Astrocyte of the spinal cord (primary cell): Measurements from ENCODE around the gene SAP30L.
A peak's percentile ranks its signal among the peaks of the same experiment; 100 is the strongest.

ENCODE experiments used
- DNase-seq: peaks from one replicate; pipeline ENCODE4 v3.0.0; 2011; ENCODE audit warnings: low read depth, low spot score
- H3K4me3 ChIP-seq: 2 replicates; pipeline ENCODE4 v1.5.1; 2011; ENCODE audit warnings: low read depth, mild to moderate bottlenecking, low read length, moderate library complexity
- in situ Hi-C: cut with HindIII; loops from 2 replicates; pipeline ENCODE4 v1.10.0; 2017; ENCODE audit warnings: low sequenced_read_pairs
- TF ChIP-seq, protein P1 (sequence below): IDR thresholded peaks from 2 replicates; pipeline ENCODE4 v1.5.1; 2012; ENCODE audit warnings: low read depth, mild to moderate bottlenecking, low read length, inconsistent platforms

Gene SAP30L

DNA sequence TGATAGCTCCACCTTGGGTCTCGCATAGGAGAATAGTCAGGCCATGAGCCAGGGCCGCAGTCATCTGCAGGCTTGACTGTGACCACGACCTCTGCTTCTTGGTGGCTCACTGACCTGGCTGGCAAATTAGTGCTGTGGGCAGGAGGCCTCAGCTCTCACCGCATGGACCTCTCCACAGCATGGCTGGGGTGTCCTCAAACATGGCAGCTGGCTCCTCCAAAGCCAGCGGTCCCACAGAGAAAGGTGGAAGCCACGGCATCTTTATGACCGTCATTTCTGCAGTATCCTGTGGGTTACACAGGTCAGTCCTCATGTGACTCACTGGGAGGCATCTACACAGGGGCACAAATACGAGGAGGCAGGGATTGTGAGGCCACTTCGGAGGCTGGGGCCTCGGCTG is 43.2 kb upstream of the SAP30L start:
- in situ Hi-C loops: no loop called here
- H3K4me3 ChIP-seq: no peak overlapping the region
- TF ChIP-seq, protein P1, sequence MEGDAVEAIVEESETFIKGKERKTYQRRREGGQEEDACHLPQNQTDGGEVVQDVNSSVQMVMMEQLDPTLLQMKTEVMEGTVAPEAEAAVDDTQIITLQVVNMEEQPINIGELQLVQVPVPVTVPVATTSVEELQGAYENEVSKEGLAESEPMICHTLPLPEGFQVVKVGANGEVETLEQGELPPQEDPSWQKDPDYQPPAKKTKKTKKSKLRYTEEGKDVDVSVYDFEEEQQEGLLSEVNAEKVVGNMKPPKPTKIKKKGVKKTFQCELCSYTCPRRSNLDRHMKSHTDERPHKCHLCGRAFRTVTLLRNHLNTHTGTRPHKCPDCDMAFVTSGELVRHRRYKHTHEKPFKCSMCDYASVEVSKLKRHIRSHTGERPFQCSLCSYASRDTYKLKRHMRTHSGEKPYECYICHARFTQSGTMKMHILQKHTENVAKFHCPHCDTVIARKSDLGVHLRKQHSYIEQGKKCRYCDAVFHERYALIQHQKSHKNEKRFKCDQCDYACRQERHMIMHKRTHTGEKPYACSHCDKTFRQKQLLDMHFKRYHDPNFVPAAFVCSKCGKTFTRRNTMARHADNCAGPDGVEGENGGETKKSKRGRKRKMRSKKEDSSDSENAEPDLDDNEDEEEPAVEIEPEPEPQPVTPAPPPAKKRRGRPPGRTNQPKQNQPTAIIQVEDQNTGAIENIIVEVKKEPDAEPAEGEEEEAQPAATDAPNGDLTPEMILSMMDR: no peak
- no peak for DNase-seq

DNA sequence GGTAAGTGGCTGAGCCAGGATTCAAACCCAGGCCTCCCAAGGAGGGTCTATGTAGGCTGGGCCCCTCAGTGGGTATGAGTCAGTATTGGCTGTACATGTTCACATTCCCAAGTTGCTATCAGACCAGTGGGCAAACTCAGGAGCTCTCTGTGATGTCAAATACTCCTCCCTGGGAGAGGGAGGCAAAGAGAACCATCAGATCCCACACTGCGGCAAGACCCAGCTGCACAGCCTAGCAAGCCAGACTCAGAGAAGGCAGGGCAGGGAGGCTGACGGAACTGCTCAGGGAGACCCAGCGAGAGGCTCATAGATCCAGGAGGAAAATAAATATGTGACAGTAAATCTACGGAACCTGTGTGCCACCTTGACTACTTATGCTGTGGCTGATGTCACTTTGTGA is 42.6 kb upstream of the SAP30L start:
- in situ Hi-C loops: no loop called here
- TF ChIP-seq, protein P1: no peak
- DNase-seq: no peak
- no peak overlapping the region for H3K4me3 ChIP-seq

DNA sequence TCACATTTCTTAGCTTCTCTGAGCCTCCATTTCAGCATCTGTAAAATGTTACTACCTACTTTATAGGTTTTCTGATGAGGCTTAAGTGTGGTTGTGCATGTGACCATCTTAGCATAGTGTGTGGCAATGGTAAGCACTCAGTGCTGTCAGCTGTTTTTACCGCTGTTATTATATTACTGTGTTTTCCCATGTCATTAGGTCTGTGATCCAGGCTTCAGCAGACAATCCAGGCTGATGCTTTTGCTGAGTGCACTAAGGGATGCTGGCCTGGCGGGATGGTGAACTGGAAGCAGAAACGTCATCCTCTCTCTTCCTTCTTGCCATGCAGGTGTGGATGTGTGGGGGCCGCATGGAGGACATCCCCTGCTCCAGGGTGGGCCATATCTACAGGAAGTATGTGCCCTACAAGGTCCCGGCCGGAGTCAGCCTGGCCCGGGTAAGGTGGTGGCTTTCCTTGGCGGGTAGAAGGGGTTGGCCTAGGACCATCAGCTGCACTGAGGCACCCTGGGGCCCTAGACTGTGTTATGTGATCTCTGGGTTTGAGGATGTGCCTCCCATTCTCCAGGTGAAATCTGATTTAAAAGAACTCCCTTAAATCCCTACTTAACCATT is 41.9 kb upstream of the SAP30L start:
- H3K4me3 ChIP-seq: no peak overlapping the region
- DNase-seq: no peak
- in situ Hi-C loops: no loop called here
- TF ChIP-seq, protein P1: no peak

DNA sequence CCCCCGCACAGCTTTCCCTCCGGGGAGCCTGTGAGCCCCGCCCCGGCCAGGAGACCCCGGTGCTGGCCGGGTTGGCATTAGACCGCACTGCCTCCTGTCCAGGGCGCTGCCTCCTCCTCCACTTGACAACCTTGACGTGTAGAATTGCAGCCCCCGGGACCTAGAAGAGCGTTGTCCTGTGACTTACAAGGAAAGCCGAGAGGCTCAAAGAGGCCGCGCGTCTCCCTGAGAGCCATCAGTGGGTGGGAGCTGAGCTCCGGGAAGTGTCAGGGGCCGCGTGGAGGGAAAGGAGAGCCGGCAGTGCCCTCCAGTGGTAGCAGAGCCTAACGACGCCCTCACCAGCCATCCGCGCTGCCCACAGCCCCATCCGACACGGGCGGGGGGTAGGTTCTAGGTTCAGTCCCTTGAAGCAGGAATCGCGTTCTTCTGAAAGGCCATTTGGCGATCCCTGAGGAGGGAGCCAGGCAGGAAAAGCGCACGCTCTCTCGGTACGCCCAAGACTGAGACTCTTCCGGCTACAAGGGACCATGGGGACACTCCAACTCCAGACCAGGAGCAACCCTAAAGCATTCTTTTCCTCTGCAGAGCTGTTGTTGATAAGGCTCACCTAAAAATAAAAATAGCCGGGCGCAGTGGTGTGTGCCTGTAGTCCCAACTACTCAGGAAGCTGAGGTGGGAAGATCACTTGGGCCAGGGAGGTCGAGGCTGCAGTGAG is 40.6 kb upstream of the SAP30L start:
- TF ChIP-seq, protein P1: peak; percentile 88
- peak; percentile 77 for DNase-seq
- peak overlapping the region; percentile 9 for H3K4me3 ChIP-seq
- in situ Hi-C loops: no loop called here

DNA sequence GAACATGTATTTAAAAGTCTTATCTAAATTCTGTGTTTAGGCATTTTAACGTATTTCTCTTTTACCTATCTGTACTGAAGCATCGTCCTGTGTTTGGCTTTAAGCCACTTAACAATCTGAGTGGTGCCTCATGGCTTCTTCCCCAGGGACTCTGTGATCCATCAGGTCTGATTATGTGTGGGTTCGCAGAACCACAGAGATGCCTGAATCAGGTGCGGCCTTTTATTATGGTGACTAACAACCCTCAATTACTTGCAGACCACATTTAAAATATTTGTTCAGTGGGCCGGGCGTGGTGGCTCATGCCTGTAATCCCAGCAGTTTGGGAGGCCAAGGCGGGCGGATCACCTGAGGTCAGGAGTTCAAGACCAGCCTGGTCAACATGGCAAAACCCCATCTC is 39.6 kb upstream of the SAP30L start:
- in situ Hi-C loops: no loop called here
- H3K4me3 ChIP-seq: no peak overlapping the region
- DNase-seq: peak; percentile 83
- TF ChIP-seq, protein P1: no peak

DNA sequence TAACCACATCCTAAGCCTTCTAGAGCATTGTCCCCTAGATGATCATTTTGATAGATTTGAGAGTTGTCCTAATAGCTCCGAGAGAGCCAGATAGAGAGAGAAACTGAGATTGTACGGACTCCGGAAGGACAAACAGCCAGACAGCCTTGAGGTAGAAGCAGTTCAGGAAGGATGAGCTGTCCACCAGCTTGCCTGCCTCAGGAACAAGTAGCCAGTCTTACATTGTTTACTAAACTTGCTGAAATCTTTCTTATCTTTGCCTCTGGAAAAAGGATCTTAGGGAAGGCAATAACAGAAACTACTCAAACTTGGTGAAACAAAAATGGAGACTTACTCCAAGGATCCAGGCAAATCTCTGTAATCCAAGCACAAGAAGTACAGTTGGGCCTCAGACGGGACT is 39.0 kb upstream of the SAP30L start:
- TF ChIP-seq, protein P1: no peak
- H3K4me3 ChIP-seq: no peak overlapping the region
- no peak for DNase-seq
- in situ Hi-C loops: no loop called here
